Endothelial cell of umbilical vein (primary cell): ENCODE data around the gene ITGAX. TPM values are rescaled to one million over a fixed set of nuclear protein-coding genes. Genes with fewer than 3 reads are reported as not detected.

Source experiments
- BruUV-seq: library from RNA; stranded (reverse); fragments of 400-500 nt; replicated peaks from 2 replicates; lab custom pipeline; 2021; lab: Mats Ljungman, UMichigan
- CTCF ChIA-PET: fragments of 300-600, 350-600 bp; sonication (Branson Sonifier 250); formaldehyde crosslinking; loops from one replicate; lab custom pipeline; 2021; ENCODE audit warnings: antibody characterized with exemption, inconsistent platforms; lab: Charles Lee
- POLR2A ChIA-PET: fragments of 300-600, 350-600 bp; sonication (Branson Sonifier 250); formaldehyde crosslinking; loops from one replicate; lab custom pipeline; 2021; ENCODE audit warnings: antibody characterized with exemption, inconsistent platforms; lab: Charles Lee
- DNase-seq: peaks from one replicate; pipeline ENCODE4 v3.0.0-alpha.2; 2011; ENCODE audit warnings: low read depth, low spot score
- FAIRE-seq: peaks from 2 replicates; lab custom pipeline; 2011; peaks lifted over from hg19 to GRCh38; lab: Jason Lieb, UNC
- H2AFZ ChIP-seq: 2 replicates; pipeline ENCODE4 v1.6.0; 2012; ENCODE audit warnings: low read depth, low read length, control low read depth, inconsistent platforms
- H3K27ac ChIP-seq: 2 replicates; pipeline ENCODE4 v1.5.1; 2011; ENCODE audit warnings: low read depth, mild to moderate bottlenecking, control low read depth, low read length, moderate library complexity; ENCODE audit not compliant: insufficient read depth
- H3K27me3 ChIP-seq, 2 experiments: 2 replicates each; pipeline versions ENCODE4 v1.6.0 to v1.6.1; 2011; ENCODE audit warnings: low read length in 2 of 2, mixed read lengths in 1 of 2; ENCODE audit not compliant: control insufficient read depth in 2 of 2, insufficient read depth in 2 of 2
- H3K36me3 ChIP-seq, 2 experiments: 2 replicates in 1 of 2; 3 replicates in 1 of 2; pipeline ENCODE4 v1.5.1; 2011; ENCODE audit warnings: low read length in 2 of 2, mild to moderate bottlenecking in 1 of 2, moderate library complexity in 1 of 2; ENCODE audit not compliant: control insufficient read depth in 2 of 2, insufficient read depth in 2 of 2; ENCODE audit errors: extremely low read depth in 1 of 2
- H3K4me1 ChIP-seq: 3 replicates; pipeline ENCODE4 v1.5.1; 2011; ENCODE audit warnings: mild to moderate bottlenecking, low read length; ENCODE audit not compliant: control insufficient read depth, insufficient read depth; ENCODE audit errors: extremely low read depth
- H3K4me2 ChIP-seq: 2 replicates; pipeline ENCODE4 v1.6.1; 2011; ENCODE audit warnings: low read length, control low read depth, mixed read lengths; ENCODE audit not compliant: insufficient read depth
- H3K4me3 ChIP-seq, 3 experiments: fragments of 200-600 bp in 1 of 3; sonication (generic), shearing (Covaris generic) in 1 of 3; replicated peaks in 1 of 3; 2 replicates each; pipeline ENCODE4 v1.5.1; 2011 to 2016; ENCODE audit warnings: control low read depth in 3 of 3, low read length in 3 of 3, mild to moderate bottlenecking in 2 of 3, inconsistent platforms in 1 of 3, low read depth in 1 of 3, moderate library complexity in 1 of 3; ENCODE audit not compliant: insufficient read depth in 1 of 3
- H3K79me2 ChIP-seq: 2 replicates; pipeline ENCODE4 v1.6.0; 2012; ENCODE audit warnings: low read length, inconsistent platforms; ENCODE audit not compliant: control insufficient read depth, insufficient read depth
- H3K9ac ChIP-seq: replicated peaks from 2 replicates; pipeline ENCODE3; 2011; ENCODE audit warnings: low read length, control low read depth; ENCODE audit not compliant: insufficient read depth; ENCODE audit errors: extremely low read depth
- H3K9me1 ChIP-seq: replicated peaks from 3 replicates; pipeline ENCODE4 v1.6.0; 2011; ENCODE audit warnings: mild to moderate bottlenecking, low read length; ENCODE audit not compliant: control insufficient read depth, insufficient read depth; ENCODE audit errors: extremely low read depth
- H3K9me3 ChIP-seq: replicated peaks from 2 replicates; pipeline ENCODE4 v1.5.1; 2012; ENCODE audit warnings: low read length, inconsistent platforms; ENCODE audit not compliant: control insufficient read depth, insufficient read depth
- H4K20me1 ChIP-seq: replicated peaks from 2 replicates; pipeline ENCODE3; 2011; ENCODE audit warnings: mild to moderate bottlenecking, low read length; ENCODE audit not compliant: control insufficient read depth, insufficient read depth; ENCODE audit errors: extremely low read depth
- EZH2 ChIP-seq: IDR thresholded peaks from 2 replicates; pipeline ENCODE4 v1.6.1; 2012; ENCODE audit warnings: borderline replicate concordance, low read depth, mild to moderate bottlenecking, moderate library complexity, low read length, inconsistent platforms; ENCODE audit not compliant: severe bottlenecking
- FOS ChIP-seq: IDR thresholded peaks from 2 replicates; pipeline ENCODE4 v1.6.1; 2011; ENCODE audit warnings: mild to moderate bottlenecking, low read length, moderate library complexity, borderline replicate concordance; ENCODE audit not compliant: insufficient read depth
- GATA2 ChIP-seq: IDR thresholded peaks from 2 replicates; pipeline ENCODE4 v1.7.0; 2011; ENCODE audit warnings: low read depth, mild to moderate bottlenecking, moderate library complexity, mixed read lengths, low read length; ENCODE audit not compliant: insufficient read length, insufficient read depth
- JUN ChIP-seq: IDR thresholded peaks from 2 replicates; pipeline ENCODE4 v1.6.1; 2011; ENCODE audit warnings: borderline replicate concordance, low read depth; ENCODE audit not compliant: insufficient read length, insufficient read depth
- POLR2A ChIP-seq: IDR thresholded peaks from 2 replicates; pipeline ENCODE4 v1.6.1; 2012; ENCODE audit warnings: low read depth, mild to moderate bottlenecking, control low read depth, low read length
- POLR2AphosphoS5 ChIP-seq: IDR thresholded peaks from 2 replicates; pipeline ENCODE4 v1.6.1; 2012; ENCODE audit warnings: low read depth, mild to moderate bottlenecking, control low read depth, low read length, moderate library complexity; ENCODE audit not compliant: insufficient read depth
- dilution Hi-C: fragments of 300-500 bp; cut with MboI; formaldehyde crosslinking; loops from one replicate; pipeline ENCODE4 v1.15.0; 2019; ENCODE audit warnings: low sequenced_read_pairs; ENCODE audit not compliant: extremely low pct_ligation_motif_present
- intact Hi-C: fragments of 100-400 bp; cut with micrococcal nuclease; formaldehyde crosslinking; loops from one replicate; pipeline ENCODE4 v1.10.0; 2022
- polyA plus RNA-seq, 4 experiments: library from polyadenylated mRNA; depleted of rRNA in 3 of 4; stranded (reverse) in 3 of 4; unstranded in 1 of 4; fragments of >200 nt; gene quantifications; 2 replicates each; pipeline versions ENCODE4 v1.2.1 to v1.2.3, GENCODE V29; 2011 to 2012; ENCODE audit warnings: missing spikeins in 1 of 4
- total RNA-seq: library from RNA; stranded (reverse); gene quantifications from 2 replicates; pipeline ENCODE4 v1.2.3, GENCODE V29; 2021
- TF ChIP-seq, protein P1 (sequence below): IDR thresholded peaks from 2 replicates; pipeline ENCODE4 v1.6.1; 2011; ENCODE audit not compliant: insufficient read depth, insufficient read length
- TF ChIP-seq, protein P2 (sequence below), 2 donors: IDR thresholded peaks; 1 replicate in 1 of 2; 2 replicates in 1 of 2; pipeline ENCODE4 v1.5.1; 2011; ENCODE audit warnings: low read length in 2 of 2, mild to moderate bottlenecking in 2 of 2, moderate library complexity in 2 of 2, control low read depth in 1 of 2, inconsistent platforms in 1 of 2, low read depth in 1 of 2; ENCODE audit not compliant: insufficient read depth in 1 of 2; ENCODE audit errors: extremely low read depth in 1 of 2

ITGAX gene
- total and polyA plus RNA-seq, 2 donors (not counting 3 experiments of a cell fraction or from before 2014, with no cell fraction given), result 0.18 to 1.4 TPM

DNA sequence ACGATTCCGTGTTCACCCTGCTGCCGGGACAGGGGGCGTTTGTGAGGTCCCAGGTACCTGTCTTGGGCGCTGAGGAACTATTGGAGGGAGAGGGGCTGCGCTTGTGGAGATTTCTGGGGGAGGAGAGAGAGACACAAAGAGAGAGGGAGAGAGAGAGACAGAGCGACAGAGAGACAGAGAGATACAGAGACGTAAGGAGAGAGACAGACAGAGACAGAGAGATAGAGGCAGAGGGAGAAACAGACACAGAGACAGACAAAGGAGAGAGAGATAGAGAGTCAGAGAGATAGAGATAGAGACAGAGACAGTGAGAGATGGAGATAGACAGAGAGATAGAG is 24.5 kb upstream of the ITGAX start:
- POLR2A ChIA-PET, result no interaction called here
- H3K4me2 ChIP-seq, result no peak overlapping the region
- H3K4me1 ChIP-seq, result no peaks in the 10 kb centered on the region
- no peaks in the 10 kb centered on the region for H3K9me3 ChIP-seq
- no peak overlapping the region for H3K9ac ChIP-seq
- DNase-seq (no peak), FAIRE-seq (no peak)
- H3K27ac ChIP-seq, result no peak overlapping the region
- no peaks in the 10 kb centered on the region for H3K79me2 ChIP-seq
- H3K9me1 ChIP-seq, result no peaks in the 10 kb centered on the region
- BruUV-seq, result no TSS peak
- CTCF ChIA-PET, result no interaction called here
- TF ChIP-seq EZH2, result peak; percentile 47
- no peak for TF ChIP-seq GATA2
- no peaks in the 10 kb centered on the region for H4K20me1 ChIP-seq
- intact Hi-C loops, result no loop called here
- no peak overlapping the region for H3K4me3 ChIP-seq
- peaks cover 13 to 18% of the 10 kb centered on the region in 2 experiments for H3K27me3 ChIP-seq
- H2AFZ ChIP-seq, result no peak overlapping the region
- no peaks in the 10 kb centered on the region for H3K36me3 ChIP-seq
- dilution Hi-C loops, result no loop called here

DNA sequence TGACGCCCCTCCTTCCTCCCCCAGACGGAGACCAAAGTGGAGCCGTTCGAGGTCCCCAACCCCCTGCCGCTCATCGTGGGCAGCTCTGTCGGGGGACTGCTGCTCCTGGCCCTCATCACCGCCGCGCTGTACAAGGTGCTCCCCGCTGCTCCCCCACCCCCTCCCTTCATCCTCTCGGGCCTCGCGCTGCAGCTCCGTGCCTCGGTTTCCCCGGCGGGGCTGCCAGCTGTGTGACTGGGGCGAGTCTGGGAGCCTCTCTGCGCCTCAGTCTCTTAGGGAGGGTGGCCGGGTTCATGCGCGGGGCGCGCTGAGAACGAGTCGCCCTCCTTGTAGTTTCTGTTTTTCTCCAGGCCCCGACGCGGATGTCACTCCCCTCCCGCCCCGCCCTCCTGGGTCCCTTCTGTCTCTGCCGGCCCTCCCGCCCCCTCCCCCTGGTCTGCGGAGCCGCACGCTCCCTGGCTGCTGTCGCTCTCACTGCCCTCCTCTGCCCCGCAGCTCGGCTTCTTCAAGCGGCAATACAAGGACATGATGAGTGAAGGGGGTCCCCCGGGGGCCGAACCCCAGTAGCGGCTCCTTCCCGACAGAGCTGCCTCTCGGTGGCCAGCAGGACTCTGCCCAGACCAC is 23.7 kb upstream of the ITGAX start:
- no peak overlapping the region for H3K27ac ChIP-seq
- H3K36me3 ChIP-seq, result no peaks in the 10 kb centered on the region
- BruUV-seq, result no TSS peak
- peaks cover 13 to 18% of the 10 kb centered on the region in 2 experiments for H3K27me3 ChIP-seq
- CTCF ChIA-PET, result no interaction called here
- intact Hi-C loops, result no loop called here
- TF ChIP-seq POLR2A (no peak), FOS (no peak), JUN (no peak), EZH2 (peak; percentile 18), GATA2 (no peak), POLR2AphosphoS5 (no peak)
- TF ChIP-seq, protein P1, sequence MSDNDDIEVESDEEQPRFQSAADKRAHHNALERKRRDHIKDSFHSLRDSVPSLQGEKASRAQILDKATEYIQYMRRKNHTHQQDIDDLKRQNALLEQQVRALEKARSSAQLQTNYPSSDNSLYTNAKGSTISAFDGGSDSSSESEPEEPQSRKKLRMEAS, result no peak
- TF ChIP-seq, protein P2, sequence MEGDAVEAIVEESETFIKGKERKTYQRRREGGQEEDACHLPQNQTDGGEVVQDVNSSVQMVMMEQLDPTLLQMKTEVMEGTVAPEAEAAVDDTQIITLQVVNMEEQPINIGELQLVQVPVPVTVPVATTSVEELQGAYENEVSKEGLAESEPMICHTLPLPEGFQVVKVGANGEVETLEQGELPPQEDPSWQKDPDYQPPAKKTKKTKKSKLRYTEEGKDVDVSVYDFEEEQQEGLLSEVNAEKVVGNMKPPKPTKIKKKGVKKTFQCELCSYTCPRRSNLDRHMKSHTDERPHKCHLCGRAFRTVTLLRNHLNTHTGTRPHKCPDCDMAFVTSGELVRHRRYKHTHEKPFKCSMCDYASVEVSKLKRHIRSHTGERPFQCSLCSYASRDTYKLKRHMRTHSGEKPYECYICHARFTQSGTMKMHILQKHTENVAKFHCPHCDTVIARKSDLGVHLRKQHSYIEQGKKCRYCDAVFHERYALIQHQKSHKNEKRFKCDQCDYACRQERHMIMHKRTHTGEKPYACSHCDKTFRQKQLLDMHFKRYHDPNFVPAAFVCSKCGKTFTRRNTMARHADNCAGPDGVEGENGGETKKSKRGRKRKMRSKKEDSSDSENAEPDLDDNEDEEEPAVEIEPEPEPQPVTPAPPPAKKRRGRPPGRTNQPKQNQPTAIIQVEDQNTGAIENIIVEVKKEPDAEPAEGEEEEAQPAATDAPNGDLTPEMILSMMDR (IDR thresholded peaks at IDR 0.05; ENCODE audit: extremely low read depth in 1 of 2, insufficient read depth in 1 of 2, low read depth in 1 of 2, low read length in 2 of 2), result no peak
- no peak overlapping the region for H3K9ac ChIP-seq
- POLR2A ChIA-PET, result no interaction called here
- no peak overlapping the region for H3K4me2 ChIP-seq
- no peaks in the 10 kb centered on the region for H3K9me3 ChIP-seq
- no peak for DNase-seq
- H4K20me1 ChIP-seq, result no peaks in the 10 kb centered on the region
- H3K4me1 ChIP-seq, result no peaks in the 10 kb centered on the region
- FAIRE-seq, result no peak
- no peak overlapping the region for H3K4me3 ChIP-seq
- no peaks in the 10 kb centered on the region for H3K79me2 ChIP-seq
- dilution Hi-C loops, result no loop called here
- H2AFZ ChIP-seq, result no peak overlapping the region
- H3K9me1 ChIP-seq, result no peaks in the 10 kb centered on the region
